SK-N-MC (cell line): ENCODE measurements around the gene CASP7.

Experiments
- DNase-seq: peaks from one replicate; pipeline ENCODE4 v3.0.0-alpha.2; 2011; ENCODE audit warnings: low read depth, low spot score
- H3K27ac ChIP-seq: fragments of 200-600 bp; sonication (generic); 2 replicates; pipeline ENCODE4 v1.5.1; 2016; ENCODE audit warnings: mixed run types
- H3K36me3 ChIP-seq: fragments of 200-600 bp; sonication (generic); 2 replicates; pipeline ENCODE4 v1.6.1; 2017; ENCODE audit warnings: antibody characterized with exemption, low read length, mixed read lengths; ENCODE audit not compliant: insufficient read depth
- H3K4me3 ChIP-seq: fragments of 200-600 bp; sonication (generic); 2 replicates; pipeline ENCODE4 v1.5.1; 2016
- H3K9ac ChIP-seq: fragments of 200-600 bp; sonication (generic); 2 replicates; pipeline ENCODE4 v1.8.0; 2017; ENCODE audit warnings: mixed run types, mixed read lengths; ENCODE audit not compliant: insufficient read length
- H3K9me3 ChIP-seq: fragments of 200-600 bp; sonication (generic); 2 replicates; pipeline ENCODE4 v1.6.1; 2017; ENCODE audit warnings: low read depth, mild to moderate bottlenecking, antibody characterized with exemption, low read length, moderate library complexity, mixed read lengths
- EZH2 ChIP-seq: fragments of 200-600 bp; sonication (generic); IDR thresholded peaks from one replicate; pipeline ENCODE4 v1.6.1; 2017; ENCODE audit warnings: antibody characterized with exemption
- FOXP2 ChIP-seq: optimal IDR thresholded peaks from 2 replicates; pipeline ENCODE3; 2011; ENCODE audit warnings: mild to moderate bottlenecking, moderate library complexity; ENCODE audit not compliant: insufficient read depth; ENCODE audit errors: extremely low read length, control extremely low read depth
- POLR2AphosphoS5 ChIP-seq: IDR thresholded peaks from 2 replicates; pipeline ENCODE4 v1.6.1; 2012; ENCODE audit warnings: mild to moderate bottlenecking, low read depth, low read length, borderline replicate concordance

CASP7 gene

GRCh38 chr10:113713640-113713982, 33.9 kb downstream of the CASP7 start:
- TF ChIP-seq EZH2 = no peak
- TF ChIP-seq FOXP2 = no peak
- TF ChIP-seq POLR2AphosphoS5 = no peak
- H3K36me3 ChIP-seq = peaks cover 54% of the 10 kb centered on the region
- DNase-seq = no peak

GRCh38 chr10:113716109-113716910, 36.6 kb downstream of the CASP7 start:
- no peak for DNase-seq
- no peak overlapping the region for H3K27ac ChIP-seq
- no peak overlapping the region for H3K4me3 ChIP-seq
- no peaks in the 10 kb centered on the region for H3K9me3 ChIP-seq
- H3K9ac ChIP-seq = no peak overlapping the region
- H3K36me3 ChIP-seq = peaks cover 70% of the 10 kb centered on the region
- TF ChIP-seq POLR2AphosphoS5 = no peak
- no peak for TF ChIP-seq FOXP2
- no peak for TF ChIP-seq EZH2

More at GRCh38 chr10:113713640-113713982, 33.9 kb downstream of the CASP7 start:
- Histone ChIP-seq H3K9ac (no peak overlapping the region), H3K4me3 (no peak overlapping the region), H3K9me3 (no peaks in the 10 kb centered on the region), H3K27ac (no peak overlapping the region)

GRCh38 chr10:113718969-113719822, 39.5 kb downstream of the CASP7 start:
- Histone ChIP-seq H3K9me3 (no peaks in the 10 kb centered on the region), H3K27ac (no peak overlapping the region), H3K9ac (no peak overlapping the region), H3K4me3 (no peak overlapping the region), H3K36me3 (peaks cover 66% of the 10 kb centered on the region)
- no peak for DNase-seq
- no peak for TF ChIP-seq POLR2AphosphoS5
- TF ChIP-seq EZH2 = no peak
- TF ChIP-seq FOXP2 = no peak

GRCh38 chr10:113720386-113720785, 40.7 kb downstream of the CASP7 start:
- no peak for TF ChIP-seq FOXP2
- Histone ChIP-seq H3K9me3 (no peaks in the 10 kb centered on the region), H3K27ac (no peak overlapping the region), H3K36me3 (peaks cover 67% of the 10 kb centered on the region), H3K9ac (no peak overlapping the region), H3K4me3 (no peak overlapping the region)
- no peak for DNase-seq

GRCh38 chr10:113732160-113732881, 52.6 kb downstream of the CASP7 start:
- Histone ChIP-seq H3K9ac (no peak overlapping the region), H3K4me3 (no peak overlapping the region), H3K36me3 (peaks cover 31% of the 10 kb centered on the region), H3K27ac (no peak overlapping the region), H3K9me3 (no peaks in the 10 kb centered on the region)
- no peak for TF ChIP-seq FOXP2
- DNase-seq = no peak

- H3K9ac ChIP-seq = no peak overlapping the region
- no peaks in the 10 kb centered on the region for H3K9me3 ChIP-seq
- TF ChIP-seq FOXP2 (no peak), POLR2AphosphoS5 (no peak), EZH2 (no peak)
- no peak overlapping the region for H3K4me3 ChIP-seq
- H3K36me3 ChIP-seq = peaks cover 28% of the 10 kb centered on the region
- no peak for DNase-seq
- no peak overlapping the region for H3K27ac ChIP-seq
These were observed 53.3 kb downstream of the CASP7 start for GRCh38 chr10:113732966-113733365.

GRCh38 chr10:113733635-113734034, 53.9 kb downstream of the CASP7 start:
- TF ChIP-seq FOXP2 (no peak), EZH2 (no peak), POLR2AphosphoS5 (no peak)

GRCh38 chr10:113735913-113736312, 56.2 kb downstream of the CASP7 start:
- Histone ChIP-seq H3K9ac (no peak overlapping the region), H3K27ac (peak overlapping the region; percentile 67; the same call in 1 of the 2 replicates), H3K4me3 (no peak overlapping the region), H3K36me3 (no peaks in the 10 kb centered on the region; the same call in 1 of the 2 replicates), H3K9me3 (no peaks in the 10 kb centered on the region)
- no peak for TF ChIP-seq EZH2
- no peak for TF ChIP-seq POLR2AphosphoS5
- no peak for TF ChIP-seq FOXP2
- DNase-seq = no peak

More at GRCh38 chr10:113733635-113734034, 53.9 kb downstream of the CASP7 start:
- Histone ChIP-seq H3K9ac (no peak overlapping the region), H3K9me3 (no peaks in the 10 kb centered on the region), H3K4me3 (no peak overlapping the region), H3K27ac (no peak overlapping the region), H3K36me3 (peaks cover 21% of the 10 kb centered on the region)
- DNase-seq = no peak
